HPDE6-E6E7 (cell line): ENCODE data around the gene C3orf85.
A peak's percentile ranks its signal among the peaks of the same experiment; 100 is the strongest.

ENCODE experiments used
- DNase-seq: peaks from one replicate; pipeline ENCODE4 v3.0.0; 2011; ENCODE audit warnings: missing footprints; ENCODE audit errors: extremely low spot score

C3orf85 gene

DNA sequence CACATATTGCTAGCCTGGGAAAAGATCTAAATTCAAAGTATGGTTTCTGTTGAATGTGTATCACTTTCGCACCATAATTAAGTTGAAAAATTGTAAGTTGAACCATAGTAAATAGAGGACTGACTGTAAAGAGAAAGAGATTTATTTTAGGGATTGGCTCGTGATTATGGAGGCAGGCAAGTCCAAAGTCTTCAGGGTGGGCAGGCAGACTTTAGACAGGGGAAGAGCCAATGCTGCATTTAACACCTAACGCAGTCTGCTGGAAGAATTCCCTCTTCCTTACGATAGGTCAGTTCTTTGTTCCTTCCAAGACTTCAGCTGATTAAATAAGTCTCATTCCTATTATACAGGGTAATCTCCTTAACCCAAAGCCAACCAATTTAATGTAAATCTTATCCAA, 15.8 kb downstream of the C3orf85 start:
- DNase-seq = no peak

DNA sequence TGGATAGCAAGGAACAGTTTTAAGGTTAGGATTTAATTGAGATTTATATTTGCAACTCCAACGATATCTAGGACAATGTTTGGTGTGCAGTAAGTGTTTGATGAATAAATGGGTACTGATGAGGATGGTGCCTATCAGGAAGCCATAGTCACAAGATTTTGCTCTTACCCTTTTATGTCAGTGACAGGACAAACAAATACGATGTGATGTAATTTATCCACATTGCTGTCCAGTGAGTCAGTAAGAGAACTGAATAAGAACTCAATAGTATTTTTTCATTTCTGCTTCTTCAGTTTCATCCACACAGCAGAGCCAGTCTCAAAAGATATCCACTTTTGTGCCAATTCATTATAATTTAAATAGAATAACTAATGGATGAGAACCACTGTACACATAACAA, 18.5 kb downstream of the C3orf85 start:
- DNase-seq = no peak

DNA sequence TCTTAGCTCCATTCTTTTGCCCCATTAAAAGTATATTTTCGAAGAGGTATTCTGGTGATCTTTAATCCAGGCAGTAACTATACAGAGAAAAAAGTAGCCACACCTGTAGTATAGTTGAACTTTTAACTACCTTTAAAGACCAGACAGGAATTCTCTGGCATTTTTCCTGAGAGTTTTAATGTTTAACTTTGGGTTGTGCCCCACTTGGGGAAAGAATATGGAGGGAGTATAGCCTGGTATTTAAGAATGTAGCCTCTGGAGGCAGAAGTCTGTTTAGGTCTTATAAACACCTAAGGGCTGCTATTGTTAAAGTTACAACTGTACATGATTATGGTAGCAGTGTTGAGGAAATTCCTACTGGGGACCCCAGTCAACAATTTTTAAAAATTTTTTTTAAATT, 19.3 kb downstream of the C3orf85 start:
- no peak for DNase-seq

DNA sequence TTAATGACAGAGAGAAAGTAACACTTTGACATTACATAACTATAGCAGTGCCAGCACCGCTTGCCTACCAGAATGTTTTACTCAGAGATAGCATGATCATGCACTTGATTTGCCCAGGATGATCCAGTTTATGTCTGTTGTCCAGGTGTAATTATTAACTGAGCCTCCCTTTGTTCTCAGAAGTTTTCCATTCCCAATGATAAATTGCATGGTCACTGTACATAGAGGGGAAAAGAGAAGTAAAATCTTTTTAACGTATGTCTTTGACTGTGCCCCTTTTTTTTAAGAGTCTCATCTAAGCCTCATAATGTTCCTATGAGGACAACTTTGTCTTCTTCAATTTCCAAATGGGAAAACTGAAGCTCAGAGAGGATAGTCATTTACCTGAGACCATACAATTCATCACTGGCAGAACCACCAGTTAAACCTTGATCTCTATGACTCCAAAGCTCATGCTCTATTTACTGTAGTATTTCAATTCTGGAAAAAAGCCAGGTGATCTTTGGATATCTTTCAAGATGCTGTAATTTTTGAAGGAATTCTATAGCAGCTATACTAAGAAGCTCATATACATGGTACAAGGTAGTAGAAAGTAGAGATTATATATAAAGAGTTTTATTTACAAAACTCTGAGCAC, 25.1 kb downstream of the C3orf85 start:
- no peak for DNase-seq

DNA sequence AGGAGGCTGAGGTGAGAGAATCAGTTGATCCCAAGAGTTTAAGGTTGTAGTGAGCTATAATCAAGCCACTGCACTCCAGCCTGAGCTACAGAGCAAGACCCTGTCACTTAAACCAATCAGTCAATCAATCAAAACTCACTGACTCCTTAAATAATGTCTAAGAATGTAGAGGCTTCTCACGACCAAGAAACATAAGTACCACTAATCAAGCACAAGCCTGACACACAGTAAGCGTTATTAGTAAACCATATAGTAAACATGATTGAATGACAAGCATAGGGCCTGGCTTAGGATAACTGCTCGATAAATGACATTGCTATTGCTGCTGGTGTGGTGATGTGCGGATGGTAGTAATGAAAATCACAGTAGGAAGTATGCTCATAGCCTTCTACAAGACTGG, 29.4 kb downstream of the C3orf85 start:
- no peak for DNase-seq

DNA sequence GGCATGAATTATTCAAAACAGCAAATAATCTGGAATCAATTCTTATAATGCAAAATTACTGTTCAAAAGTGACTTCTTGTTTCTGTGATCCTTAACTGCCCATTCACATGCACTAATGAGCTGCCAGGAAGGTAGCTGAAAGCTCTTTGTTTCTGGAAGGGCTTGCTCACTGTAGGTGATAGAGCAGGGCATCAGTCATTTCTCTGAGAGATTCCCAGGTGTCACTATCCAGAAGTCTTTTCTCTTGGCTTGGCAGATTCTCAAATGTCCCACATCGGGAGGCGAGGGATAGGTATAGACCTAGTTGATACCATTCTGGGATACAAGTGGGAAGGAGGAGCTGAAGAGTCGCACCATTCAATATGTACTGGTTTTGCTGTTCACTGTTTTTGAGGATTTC, 35.0 kb downstream of the C3orf85 start:
- no peak for DNase-seq

DNA sequence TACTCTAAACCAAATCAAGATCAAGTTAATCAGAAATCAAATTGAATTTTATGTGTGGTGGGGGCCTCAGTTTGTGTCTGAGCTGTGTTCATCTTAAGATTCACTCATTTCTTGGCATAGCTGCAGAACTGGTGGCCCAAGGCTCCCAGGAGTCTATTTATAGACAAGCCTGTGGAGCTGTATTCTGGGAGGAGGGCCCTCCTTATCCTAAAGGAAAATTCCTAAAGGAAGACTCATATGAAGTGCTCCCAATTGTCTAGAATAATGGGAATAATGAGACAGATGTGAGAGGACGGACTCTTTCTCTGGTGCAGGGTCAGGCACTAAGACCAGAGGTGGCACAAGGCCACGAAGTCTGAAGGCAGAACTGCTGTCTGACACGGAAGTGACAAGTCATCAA, 38.9 kb downstream of the C3orf85 start:
- no peak for DNase-seq

DNA sequence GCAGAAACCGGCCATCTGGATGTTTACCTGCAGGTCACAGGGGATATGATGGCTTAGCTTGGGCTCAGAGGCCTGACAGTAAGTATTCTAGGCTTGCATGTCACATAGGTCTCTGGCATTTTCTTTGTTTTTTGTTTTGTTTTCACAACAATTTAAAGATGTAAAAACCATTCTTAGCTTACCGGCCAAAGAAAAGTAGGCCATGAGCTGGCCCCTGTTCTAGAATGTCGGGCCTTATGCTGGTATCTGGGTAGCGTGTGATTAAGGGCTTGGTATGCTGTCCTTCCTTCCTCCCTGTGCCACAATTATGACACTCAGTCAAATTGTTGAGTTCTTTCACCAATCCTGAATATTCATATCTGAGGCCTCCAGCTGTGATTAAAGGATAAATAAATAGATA, 40.2 kb downstream of the C3orf85 start:
- no peak for DNase-seq

DNA sequence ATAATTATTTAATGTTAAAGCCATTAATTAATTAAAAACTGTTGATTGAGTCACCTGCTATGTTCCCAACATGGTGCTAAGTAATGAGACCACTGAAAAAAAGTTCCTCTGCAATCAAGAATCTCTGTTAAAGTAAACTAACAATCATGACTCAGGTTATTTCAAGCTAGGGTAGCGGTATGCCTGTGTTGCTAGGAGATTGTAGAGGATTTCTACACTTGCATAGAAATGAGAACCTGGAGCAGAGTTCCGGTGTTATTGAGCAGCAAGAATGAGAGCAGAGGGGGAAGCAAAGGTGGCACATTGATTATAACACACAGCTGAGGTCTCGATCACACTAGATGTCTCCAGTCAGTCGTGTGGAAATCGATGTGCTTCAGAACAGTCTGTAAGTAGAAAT, 41.4 kb downstream of the C3orf85 start:
- no peak for DNase-seq

DNA sequence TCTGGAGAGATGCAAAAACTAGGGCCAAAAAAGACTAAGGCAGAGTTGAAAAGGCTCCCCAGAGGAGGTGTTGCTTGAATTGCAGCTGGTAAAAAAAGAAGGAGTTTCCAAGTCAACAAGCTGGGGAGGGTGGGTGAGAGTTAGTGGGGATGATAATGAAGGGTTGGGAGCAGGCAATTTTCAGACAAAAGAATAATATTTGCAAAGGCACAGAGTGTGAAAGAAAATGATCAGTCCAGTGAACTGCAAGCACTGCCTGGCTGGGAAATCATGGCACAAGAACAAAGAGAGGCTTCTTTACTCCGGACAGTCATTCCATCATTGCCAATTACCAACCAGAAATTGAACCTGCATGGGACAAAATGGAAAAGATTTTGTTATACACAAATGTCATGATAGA, 42.2 kb downstream of the C3orf85 start:
- DNase-seq = no peak

DNA sequence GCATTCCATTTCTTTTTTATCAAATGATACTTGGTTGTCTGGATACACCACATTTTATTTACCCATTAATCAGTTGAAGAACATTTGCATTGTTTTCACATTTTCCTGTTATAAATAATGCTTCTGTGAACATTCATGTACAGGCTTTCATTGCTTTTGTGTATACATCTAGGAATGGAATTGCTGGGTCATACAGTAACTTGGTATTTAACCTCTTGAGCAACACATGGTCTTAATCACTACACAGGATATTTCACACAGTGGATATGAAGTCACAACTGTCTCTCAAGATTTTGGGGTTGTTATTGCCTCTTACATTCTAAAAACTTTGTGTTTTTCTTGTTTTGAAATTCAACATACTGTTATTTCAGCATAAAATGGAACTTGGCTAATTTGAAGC, 48.2 kb downstream of the C3orf85 start:
- DNase-seq = no peak

DNA sequence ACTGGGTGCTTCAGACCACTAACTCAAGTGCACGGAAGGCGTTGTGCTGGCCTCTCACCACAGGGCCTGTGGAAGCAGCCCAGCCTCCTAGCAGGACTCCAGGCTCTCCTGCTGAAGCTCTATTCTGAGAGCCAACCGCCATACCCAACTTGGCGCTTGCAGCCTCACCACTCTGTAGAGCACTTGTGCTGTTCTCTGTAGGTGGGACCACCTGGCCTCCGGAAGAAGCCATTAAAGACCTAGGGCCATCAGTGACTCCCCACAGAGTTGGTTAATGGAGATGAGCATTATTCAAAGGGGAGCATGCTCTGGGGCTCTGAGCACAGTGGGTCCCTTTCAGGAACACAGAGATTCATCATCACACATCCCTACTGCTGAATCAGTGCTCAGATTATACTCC, 50.9 kb downstream of the C3orf85 start:
- no peak for DNase-seq

DNA sequence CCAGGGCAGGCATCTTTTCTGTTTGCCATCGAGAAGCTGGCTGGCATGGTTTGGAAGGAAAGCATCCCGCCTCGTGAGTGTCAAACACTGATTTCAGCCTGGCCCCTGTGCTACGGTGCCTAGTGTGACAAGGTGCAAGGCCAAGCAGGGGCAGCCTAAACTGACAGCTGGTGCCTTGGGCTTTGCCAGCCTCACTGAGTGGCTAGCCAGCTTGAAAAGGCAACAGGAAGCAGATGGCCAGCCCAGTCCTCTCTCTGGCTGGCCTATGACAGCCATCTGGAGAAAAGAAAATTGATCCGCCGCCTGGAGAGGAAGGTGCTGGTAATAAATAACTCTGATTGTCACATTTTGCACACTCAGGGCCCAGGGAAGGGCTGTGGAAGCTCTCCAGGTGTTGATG, 52.2 kb downstream of the C3orf85 start:
- DNase-seq = no peak

DNA sequence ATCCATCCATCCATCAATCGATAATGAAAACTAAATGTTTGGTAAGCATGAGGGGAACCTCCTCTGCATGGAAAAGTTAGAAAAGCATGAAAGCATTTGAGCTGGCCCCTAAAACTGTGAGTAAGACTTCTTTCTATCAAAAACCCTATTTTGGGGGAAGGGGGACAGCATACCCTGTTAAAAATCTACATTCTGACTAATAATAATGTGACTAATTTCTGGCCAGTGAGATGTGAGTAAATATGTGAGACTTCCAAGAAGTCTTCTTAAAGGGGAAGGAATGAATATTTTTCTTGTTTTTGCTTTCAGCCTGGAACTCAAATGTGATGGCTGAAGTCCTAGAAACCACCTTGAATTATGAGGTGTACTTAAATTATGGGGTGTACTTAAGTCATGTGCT, 54.9 kb downstream of the C3orf85 start:
- DNase-seq = no peak

DNA sequence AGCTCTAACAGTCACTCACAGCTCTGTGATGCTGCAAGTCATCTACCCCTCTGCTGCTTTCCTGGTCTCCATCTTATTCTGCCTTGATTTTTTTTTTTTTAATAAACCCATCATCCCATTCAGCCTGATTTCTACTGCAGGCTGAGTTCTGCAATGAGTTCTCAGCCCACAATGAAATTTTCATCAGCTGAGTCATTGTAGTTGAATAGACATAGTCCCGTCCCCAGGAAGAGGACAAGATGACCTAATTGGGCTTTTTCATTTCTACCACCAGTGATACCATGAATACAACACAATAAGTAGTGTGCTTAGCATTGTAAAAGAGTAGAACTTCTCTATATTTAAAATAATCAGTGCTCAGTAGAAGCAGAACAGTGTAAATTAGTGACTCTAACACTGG, 59.3 kb downstream of the C3orf85 start:
- DNase-seq = peak; percentile 7
